Measurements from ENCODE around the gene SGF29. TPM values are rescaled to one million over a fixed set of nuclear protein-coding genes. Genes with fewer than 3 reads are reported as not detected.

The SGF29 gene
- total RNA-seq, 1 experiment from 2014 or later, result 23.5 TPM

- POLR2A ChIA-PET, result interaction anchor here (1.3 kb wide), 1 partner anchor 29 kb away, joined by 3 read pairs; the partner anchor contains the start of gene CLN3
- no peaks in the 10 kb centered on the region for H3K36me3 Mint-ChIP-seq (ENCODE audit: insufficient read depth, unreplicated experiment)
- no peak overlapping the region for H3K4me3 Mint-ChIP-seq (ENCODE audit: unreplicated experiment)
- CTCF ChIA-PET, result no interaction called here
- intact Hi-C loops (cut with micrococcal nuclease), result no loop called here
- H3K27ac Mint-ChIP-seq (ENCODE audit: low read depth, unreplicated experiment), result no peak overlapping the region
- TF ChIP-seq CTCF (IDR thresholded peaks at IDR 0.05; ENCODE audit: unreplicated experiment), result no peak
- DNase-seq (ENCODE audit: unreplicated experiment), result no peak
- no TSS peak for BruUV-seq (replicated peaks)
- H3K4me1 Mint-ChIP-seq (ENCODE audit: insufficient read depth, unreplicated experiment), result no peaks in the 10 kb centered on the region
- H3K9me3 Mint-ChIP-seq (ENCODE audit: unreplicated experiment), result no peaks in the 10 kb centered on the region
- no peaks in the 10 kb centered on the region for H3K27me3 Mint-ChIP-seq (ENCODE audit: insufficient read depth, unreplicated experiment)
Measured at GRCh38 chr16:28520672-28521071, 33.0 kb upstream of the SGF29 start.

- POLR2A ChIA-PET, result interaction anchor here (1.3 kb wide), 1 partner anchor 30 kb away, joined by 3 read pairs; the partner anchor contains the start of gene CLN3
- Mint-ChIP-seq H3K4me3 (ENCODE audit: unreplicated experiment) (no peak overlapping the region), H3K4me1 (ENCODE audit: insufficient read depth, unreplicated experiment) (no peaks in the 10 kb centered on the region), H3K27ac (ENCODE audit: low read depth, unreplicated experiment) (no peak overlapping the region), H3K36me3 (ENCODE audit: insufficient read depth, unreplicated experiment) (no peaks in the 10 kb centered on the region), H3K9me3 (ENCODE audit: unreplicated experiment) (no peaks in the 10 kb centered on the region), H3K27me3 (ENCODE audit: insufficient read depth, unreplicated experiment) (no peaks in the 10 kb centered on the region)
- BruUV-seq (replicated peaks), result no TSS peak
- CTCF ChIA-PET, result no interaction called here
- intact Hi-C loops (cut with micrococcal nuclease), result no loop called here
- no peak for DNase-seq (ENCODE audit: unreplicated experiment)
- no peak for TF ChIP-seq CTCF (IDR thresholded peaks at IDR 0.05; ENCODE audit: unreplicated experiment)
Measured at GRCh38 chr16:28521436-28521835, 32.3 kb upstream of the SGF29 start.

- no TSS peak for BruUV-seq (replicated peaks)
- TF ChIP-seq CTCF (IDR thresholded peaks at IDR 0.05; ENCODE audit: unreplicated experiment), result no peak
Measured at GRCh38 chr16:28522792-28523191, 30.9 kb upstream of the SGF29 start.

GRCh38 chr16:28524681-28525171 lies 29.0 kb upstream of the SGF29 start:
- Mint-ChIP-seq H3K4me1 (ENCODE audit: insufficient read depth, unreplicated experiment) (no peaks in the 10 kb centered on the region), H3K27me3 (ENCODE audit: insufficient read depth, unreplicated experiment) (no peaks in the 10 kb centered on the region), H3K4me3 (ENCODE audit: unreplicated experiment) (no peak overlapping the region), H3K27ac (ENCODE audit: low read depth, unreplicated experiment) (no peak overlapping the region), H3K9me3 (ENCODE audit: unreplicated experiment) (no peaks in the 10 kb centered on the region), H3K36me3 (ENCODE audit: insufficient read depth, unreplicated experiment) (no peaks in the 10 kb centered on the region)
- DNase-seq (ENCODE audit: unreplicated experiment), result no peak
- BruUV-seq (replicated peaks), result no TSS peak
- CTCF ChIA-PET, result interaction anchor here (0.6 kb wide), 1 partner anchor 13 kb away, joined by 5 read pairs; no protein-coding TSS in a partner anchor
- POLR2A ChIA-PET, result interaction anchor here (0.6 to 2.0 kb wide), 2 partner anchors 15 to 32 kb away, joined by 3 to 11 read pairs; partner anchors contain the start of gene NUPR1
- intact Hi-C loops (cut with micrococcal nuclease), result no loop called here
- no peak for TF ChIP-seq CTCF (IDR thresholded peaks at IDR 0.05; ENCODE audit: unreplicated experiment)

More at GRCh38 chr16:28522792-28523191, 30.9 kb upstream of the SGF29 start:
- Mint-ChIP-seq H3K27ac (ENCODE audit: low read depth, unreplicated experiment) (no peak overlapping the region), H3K9me3 (ENCODE audit: unreplicated experiment) (no peaks in the 10 kb centered on the region), H3K4me1 (ENCODE audit: insufficient read depth, unreplicated experiment) (no peaks in the 10 kb centered on the region), H3K27me3 (ENCODE audit: insufficient read depth, unreplicated experiment) (no peaks in the 10 kb centered on the region), H3K36me3 (ENCODE audit: insufficient read depth, unreplicated experiment) (no peaks in the 10 kb centered on the region), H3K4me3 (ENCODE audit: unreplicated experiment) (no peak overlapping the region)
- intact Hi-C loops (cut with micrococcal nuclease), result no loop called here
- ChIA-PET POLR2A (interaction anchor here (2.0 kb wide), 1 partner anchor 17 kb away, joined by 11 read pairs; the partner anchor contains the start of gene NUPR1), CTCF (no interaction called here)
- no peak for DNase-seq (ENCODE audit: unreplicated experiment)

Data from MCF 10A (cell line).